ENCODE data around the gene IQCK.

DNA sequence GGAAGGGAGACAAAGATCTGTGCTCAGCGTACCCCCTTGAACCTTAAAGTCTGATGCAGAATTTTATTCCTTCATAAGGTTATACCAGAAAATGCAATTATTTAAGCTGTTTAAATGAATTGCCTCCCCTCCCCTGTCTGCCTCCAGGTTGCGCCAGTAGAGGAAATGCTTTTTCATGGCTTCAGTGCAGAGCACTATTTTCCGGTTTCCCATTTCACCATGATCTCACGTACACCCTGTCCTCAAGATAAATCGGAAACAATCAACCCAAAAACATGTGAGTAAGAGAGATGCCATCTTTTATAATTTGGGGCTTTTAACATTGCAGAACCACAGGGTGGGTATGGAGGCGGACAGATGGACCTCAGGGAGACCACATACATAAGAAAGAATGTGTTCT is 15.5 kb downstream of the IQCK start:
- TF ChIP-seq, protein P1, sequence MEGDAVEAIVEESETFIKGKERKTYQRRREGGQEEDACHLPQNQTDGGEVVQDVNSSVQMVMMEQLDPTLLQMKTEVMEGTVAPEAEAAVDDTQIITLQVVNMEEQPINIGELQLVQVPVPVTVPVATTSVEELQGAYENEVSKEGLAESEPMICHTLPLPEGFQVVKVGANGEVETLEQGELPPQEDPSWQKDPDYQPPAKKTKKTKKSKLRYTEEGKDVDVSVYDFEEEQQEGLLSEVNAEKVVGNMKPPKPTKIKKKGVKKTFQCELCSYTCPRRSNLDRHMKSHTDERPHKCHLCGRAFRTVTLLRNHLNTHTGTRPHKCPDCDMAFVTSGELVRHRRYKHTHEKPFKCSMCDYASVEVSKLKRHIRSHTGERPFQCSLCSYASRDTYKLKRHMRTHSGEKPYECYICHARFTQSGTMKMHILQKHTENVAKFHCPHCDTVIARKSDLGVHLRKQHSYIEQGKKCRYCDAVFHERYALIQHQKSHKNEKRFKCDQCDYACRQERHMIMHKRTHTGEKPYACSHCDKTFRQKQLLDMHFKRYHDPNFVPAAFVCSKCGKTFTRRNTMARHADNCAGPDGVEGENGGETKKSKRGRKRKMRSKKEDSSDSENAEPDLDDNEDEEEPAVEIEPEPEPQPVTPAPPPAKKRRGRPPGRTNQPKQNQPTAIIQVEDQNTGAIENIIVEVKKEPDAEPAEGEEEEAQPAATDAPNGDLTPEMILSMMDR (IDR thresholded peaks at IDR 0.05; ENCODE audit: insufficient read depth, low read length, poor library complexity, severe bottlenecking) = no peak
- no peak for TF ChIP-seq EZH2phosphoT487 (conservative IDR thresholded peaks at IDR 0.05; ENCODE audit: low read length)

All from SU-DHL-6 (cell line).